Measurements from ENCODE around the gene NIT1.

Gene NIT1

DNA sequence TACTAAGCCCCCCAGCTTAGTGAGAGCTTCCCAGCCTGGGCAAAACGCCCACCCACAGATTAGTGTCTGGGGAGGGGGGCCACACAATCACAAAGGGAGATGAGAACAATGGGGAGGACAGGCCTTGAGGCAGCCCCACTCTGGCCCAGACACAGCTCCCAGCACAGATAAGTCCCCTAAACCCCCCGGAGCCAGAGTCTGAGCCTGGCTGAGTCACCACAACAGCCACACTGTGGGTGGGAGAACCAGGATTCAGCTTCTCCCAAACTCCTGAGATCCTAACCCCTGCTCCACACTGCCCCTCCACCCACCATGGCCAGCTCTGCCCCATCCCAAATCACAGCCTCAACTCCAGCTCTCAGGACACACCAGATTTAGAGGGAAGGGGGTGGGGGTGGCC lies 32.7 kb upstream of the NIT1 start:
- no peak for FAIRE-seq

DNA sequence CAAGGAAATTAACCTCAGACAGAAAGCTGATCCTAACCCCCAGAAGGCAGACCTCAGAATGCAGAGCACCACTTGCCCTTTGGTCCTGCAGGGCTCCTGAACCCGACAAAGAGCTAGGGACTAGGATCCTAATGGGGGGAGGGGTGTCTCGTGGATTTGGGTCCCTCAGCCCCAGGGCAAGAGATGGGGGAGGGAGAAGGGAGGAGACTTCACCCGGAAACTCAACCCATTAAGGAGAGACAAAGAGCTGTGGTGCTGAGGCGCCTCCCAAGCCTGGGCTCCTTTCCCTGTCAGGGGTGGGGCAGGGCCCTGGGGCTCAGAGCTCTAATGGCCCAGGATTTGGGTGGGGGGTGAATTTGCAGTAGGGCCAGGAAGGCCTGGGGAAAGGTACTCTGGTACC lies 31.4 kb upstream of the NIT1 start:
- FAIRE-seq: no peak

DNA sequence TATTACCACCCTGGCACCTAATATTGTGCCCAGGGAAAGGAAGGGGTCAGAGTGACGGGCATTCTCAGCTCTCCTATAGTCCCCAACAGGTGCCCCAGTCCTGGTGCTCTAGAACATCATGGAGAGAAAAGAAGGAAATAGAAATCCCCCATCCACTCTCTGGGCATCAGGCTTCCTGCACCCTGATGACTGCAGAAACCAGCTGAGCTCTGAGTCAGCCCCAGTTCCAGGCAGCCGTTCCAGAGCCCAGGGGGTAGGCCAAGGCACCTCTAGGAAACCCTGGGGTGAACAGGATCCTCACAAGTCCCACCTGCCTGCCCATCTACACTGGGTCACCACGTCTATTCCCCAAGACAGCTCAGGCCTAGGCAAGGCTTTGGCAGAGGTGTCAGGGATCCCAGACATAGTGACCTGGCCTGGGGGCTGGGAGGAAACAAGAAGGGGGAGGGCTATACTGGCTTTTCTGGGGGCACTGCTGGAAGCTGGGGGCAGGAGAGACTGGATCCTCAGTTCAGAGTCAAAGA lies 29.3 kb upstream of the NIT1 start:
- no peak for FAIRE-seq

DNA sequence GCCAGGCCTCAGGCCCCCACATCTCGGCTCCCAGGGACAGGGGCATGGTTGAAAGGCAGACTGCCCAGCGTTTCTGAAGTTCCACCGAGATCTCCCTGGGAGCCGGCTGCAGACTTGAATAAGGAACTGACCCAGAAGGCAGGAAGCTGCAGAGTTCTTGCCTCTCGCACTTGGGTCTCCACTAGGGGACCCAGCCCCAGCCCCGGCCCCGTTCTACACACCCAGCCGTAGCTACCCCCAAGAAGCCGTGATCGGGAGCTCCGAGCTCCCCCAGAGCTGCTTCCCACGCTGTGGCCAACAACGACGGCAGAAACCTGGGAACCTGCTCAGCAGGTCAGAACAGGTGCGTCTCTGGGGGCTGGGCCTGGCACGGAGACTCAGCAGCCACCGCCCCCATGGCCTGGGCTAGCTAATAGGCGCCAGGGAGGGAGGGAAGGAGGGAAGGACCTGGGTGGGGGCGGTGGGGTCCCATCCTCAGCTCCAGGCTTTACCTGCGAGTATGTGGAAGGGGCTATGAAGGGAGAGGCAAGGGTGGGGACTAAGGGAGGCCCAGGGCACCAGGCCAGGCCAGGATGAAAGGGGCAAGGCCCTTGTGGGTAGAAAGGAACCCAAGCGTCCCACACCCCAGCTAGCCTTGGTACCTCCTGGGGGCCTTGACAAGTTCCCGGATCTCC lies 28.5 kb upstream of the NIT1 start, which contains the start of gene NECTIN4:
Gene NECTIN4 (minus strand): TSS at position 308 of the 674 bp plus-strand sequence. CDS start 262 bp downstream, at position 46.
- no peak for FAIRE-seq

DNA sequence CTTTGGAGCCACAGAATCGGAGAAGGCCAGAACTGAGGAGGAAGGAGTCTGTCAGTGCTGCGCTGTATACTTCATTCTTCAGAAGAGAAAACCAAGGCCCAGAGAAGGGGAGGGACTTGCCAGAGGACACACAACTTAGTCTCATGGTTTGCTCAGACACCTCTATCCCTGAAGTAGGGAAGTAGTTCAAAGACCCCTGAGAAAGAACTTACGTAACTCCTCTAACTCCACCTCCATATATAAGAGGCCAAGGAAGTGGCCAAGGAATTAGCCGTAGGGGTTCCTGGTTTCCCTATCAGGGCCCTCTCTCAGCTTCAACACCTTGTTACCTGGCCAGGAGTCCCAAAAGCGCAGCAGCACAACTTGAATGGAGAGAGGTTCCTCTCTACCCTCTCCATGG lies 28.0 kb upstream of the NIT1 start:
- no peak for FAIRE-seq

DNA sequence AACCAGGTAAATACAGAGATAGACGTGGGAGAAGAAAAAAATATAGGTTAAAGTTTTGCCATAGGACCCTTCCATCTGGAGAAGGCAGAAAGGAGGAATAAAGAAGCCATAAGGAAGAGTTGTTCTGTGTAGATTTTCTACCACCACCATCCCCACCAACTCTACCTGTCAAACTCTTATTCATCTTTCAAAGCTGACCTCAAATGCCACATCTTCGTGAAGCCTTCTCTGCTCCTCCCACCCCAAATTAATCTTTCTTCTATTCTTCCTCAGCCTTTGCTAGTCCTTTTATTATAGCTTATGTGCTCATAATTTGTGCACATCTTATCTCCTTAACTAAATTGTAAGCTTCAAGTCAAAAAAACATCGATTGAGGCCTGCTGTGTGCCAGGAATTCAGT lies 27.3 kb upstream of the NIT1 start:
- no peak for FAIRE-seq

DNA sequence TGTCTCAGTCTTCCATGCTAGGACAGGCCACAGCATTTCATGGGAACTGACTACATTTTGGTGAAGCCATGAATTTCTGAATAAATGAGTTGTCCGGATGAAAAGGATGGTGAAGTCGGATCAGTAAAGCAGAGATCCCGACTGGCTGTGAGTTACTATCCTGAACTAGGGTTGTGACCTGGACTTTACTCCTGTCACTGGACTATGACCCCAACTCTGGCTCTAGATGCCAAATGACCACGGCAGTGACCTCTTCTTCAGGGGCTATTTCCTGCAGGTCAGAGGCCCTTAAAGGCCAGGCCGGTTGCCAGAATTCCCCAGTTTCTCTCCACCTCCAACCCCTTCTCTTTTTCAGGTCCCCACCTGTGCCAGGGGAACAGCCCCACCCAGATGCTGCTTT lies 26.8 kb upstream of the NIT1 start:
- FAIRE-seq: no peak

DNA sequence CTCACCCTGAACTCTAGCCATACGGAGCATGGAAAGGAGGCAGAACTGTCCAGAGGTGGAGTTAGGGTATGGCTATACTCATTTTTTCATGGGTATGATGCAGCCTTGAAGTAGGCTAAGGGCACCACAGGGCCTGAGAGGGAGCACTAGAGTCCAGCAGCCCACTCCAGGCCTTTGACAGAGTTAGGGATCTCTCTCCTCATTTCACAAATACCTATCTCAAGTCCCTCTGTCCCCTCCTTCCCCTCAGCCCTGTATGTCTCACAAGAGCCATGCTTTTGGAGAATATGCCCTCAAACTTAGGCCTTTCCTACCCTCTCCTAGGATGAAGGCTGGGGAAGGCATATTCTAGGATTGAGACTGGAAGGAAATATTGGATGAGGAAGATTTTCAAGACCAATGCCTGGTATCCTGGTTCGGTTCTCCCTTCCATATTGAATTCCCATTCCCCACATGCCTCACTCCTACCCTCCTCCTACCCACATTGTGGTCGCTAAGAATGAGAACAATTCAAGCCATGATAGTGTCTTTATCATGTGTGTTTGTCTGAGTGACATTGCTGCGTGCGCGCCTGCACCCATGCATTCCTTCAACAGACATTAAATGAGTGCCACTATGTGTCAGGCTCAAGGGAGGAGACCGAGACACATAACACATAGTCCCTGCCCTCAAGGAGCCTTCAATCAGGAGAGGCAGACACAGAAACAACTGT lies 26.0 kb upstream of the NIT1 start:
- FAIRE-seq: no peak

DNA sequence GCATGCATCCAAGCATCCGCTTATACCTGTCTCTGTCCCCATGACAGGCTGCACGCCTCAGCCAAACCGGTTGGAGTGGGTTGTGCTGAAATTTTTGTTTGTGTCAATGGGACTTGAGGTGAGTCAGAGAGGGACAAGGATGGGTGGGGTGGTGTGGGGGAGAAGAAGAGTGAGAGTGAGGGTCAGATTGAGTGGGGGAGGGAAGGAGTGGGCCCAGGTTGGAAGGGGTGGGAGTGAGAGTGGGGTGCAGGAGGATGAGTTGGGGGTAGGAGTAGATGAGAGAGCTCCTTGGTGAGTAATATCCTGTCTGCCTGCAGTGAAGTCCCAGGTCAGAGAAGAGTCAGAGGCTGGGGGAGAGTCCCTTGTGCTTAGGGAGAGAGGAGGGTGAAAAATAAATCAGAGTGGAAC lies 25.3 kb upstream of the NIT1 start:
- FAIRE-seq: no peak

DNA sequence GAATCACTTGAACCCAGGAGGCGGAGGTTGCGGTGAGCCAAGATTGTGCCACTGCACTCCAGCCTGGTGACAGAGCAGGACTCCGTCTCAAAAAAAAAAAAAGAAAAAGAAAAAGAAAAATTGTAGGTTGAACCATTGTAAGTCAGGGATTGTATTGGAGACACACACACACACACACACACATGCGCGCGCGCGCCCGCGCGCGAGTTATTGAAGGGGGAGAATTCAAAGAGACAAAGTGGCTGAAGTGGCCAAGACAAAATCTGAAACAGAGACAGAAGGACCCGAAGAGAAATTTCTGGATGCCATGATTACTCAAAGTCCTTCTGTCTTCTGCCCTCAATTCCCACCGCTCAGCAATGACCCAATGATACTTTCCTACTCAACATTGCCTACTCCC lies 23.4 kb upstream of the NIT1 start:
- FAIRE-seq: no peak

DNA sequence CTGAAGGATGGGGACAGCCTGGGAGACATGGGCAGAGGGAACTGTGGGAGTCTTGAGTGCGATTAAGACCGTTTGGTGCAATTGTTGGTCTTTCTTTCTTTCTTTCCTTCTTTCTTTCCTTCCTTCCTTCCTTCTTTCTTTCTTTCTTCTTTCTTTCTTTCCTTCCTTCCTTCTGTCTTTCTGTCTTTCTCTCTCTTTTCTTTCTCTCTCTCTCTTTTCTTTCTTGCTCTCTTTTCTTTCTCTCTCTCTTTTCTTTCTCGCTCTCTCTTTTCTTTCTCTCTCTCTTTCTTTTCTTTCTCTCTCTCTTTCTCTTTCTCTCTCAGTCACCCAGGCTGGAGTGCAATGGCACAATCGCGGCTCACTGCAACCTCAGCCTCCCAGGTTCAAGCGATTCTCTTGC lies 22.7 kb upstream of the NIT1 start:
- no peak for FAIRE-seq

DNA sequence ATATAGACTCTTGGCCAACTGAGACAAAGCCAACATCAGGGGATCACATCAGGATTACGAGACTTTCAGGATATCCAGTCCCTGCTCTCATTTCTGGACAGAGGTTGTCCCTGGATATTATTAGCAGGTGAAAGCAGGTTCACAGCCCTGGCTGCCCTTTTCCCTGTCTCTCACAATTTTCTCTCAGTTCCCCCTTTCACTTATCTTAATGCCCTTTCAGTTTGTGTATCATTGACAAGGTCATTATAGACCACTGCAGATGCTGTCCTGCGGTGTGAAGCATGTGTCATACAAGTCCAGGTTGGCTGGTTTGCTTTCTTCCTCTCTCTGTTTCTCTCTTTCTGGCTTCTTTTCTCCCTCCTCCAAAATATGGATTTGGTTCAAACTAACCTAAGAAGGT lies 21.9 kb upstream of the NIT1 start:
- FAIRE-seq: no peak

DNA sequence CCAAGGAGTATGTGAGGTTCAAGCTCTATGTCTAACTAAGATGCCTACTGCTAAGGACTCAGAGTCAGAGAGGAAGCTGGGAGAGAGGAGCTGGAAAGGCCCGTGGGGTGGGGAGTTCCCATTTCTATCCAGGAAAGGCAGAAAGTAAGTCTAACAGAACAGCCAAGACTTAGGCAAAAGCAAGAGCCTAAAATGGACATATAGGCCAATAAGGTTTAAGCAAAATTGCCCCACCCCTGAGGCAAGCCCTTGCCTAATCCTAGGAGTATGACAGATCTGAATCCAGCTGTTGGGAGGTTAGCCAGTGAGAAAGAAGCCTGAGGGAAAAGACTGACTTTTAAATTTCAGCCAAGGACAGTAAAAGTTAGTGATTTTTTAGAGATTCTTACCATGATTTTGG lies 21.4 kb upstream of the NIT1 start:
- no peak for FAIRE-seq

DNA sequence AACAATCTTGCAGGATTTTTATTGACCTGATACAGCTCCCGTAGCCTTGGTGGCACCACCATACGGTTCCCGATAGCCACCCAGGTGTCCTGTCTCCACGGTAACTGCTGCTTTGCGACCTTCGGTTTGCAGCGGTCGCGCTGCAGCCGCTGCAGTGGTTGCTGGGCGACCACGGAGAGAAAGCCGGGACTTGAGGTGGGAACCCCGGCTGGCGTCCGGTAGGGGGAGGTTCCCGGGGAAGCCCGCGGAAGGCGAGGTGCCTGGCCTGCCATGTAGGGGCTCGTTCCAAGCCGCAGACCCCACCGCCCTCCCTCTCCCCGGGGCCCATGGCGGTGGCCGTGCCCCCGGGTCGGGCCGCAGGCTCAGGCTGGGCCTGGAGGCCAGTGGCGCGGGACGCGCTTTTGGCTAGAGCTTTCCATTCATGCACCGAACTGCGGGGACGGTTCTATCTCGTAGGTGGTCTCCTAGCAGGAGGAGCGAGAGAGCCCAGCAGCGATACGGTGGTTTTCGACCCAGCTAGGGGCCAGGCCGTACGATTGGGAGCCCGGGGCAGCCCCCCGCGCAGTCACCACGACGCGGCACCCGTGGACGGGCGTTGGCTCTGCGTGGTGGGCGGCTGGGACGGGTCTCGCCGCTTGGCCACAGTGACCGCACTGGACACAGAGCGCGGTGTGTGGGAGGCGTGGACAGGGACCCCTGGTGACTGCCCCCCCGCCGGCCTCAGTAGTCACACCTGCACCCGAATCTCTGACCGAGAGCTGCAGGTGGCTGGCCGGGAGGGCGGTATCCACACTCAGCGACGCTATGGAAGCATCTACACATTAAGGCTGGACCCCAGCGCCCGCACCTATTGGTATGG lies 19.5 kb upstream of the NIT1 start, which contains the start of gene KLHDC9:
Gene KLHDC9 (plus strand): TSS at position 152 of the 859 bp plus-strand sequence. CDS start 175 bp downstream, at position 327.
- FAIRE-seq: peak; percentile 86

DNA sequence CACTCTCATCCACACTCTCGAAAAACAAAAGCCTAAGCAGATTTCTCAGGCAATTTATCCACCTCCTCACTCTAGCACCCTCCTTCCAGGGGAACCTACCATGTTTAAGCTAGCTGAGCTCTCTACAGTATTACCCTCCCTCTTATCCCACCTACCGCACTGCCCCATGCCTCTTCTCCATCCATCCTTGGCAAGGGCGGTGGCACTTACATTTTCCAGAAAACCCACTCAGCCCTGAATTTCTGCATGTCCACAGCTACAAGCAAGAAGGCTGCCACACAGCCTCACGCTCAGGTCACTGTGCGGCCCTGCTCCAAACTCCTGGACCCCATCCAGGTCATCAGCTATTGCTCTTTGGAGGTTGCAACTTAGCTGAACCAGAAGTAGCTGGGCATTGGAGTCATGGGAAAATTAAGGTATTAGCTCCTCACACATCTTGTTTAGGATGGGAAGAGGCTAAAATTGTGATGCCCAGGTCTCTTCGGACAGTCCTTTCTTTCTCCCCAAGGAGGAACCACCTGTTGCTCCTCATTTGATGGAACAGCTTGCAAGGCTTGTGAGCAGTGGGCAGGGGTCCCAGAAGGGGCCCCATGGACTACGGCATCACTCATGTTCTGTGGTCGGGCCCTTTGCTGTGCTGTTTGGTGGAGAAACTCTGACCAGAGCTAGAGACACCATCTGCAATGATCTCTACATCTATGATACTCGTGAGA lies 18.7 kb upstream of the NIT1 start:
- no peak for FAIRE-seq

DNA sequence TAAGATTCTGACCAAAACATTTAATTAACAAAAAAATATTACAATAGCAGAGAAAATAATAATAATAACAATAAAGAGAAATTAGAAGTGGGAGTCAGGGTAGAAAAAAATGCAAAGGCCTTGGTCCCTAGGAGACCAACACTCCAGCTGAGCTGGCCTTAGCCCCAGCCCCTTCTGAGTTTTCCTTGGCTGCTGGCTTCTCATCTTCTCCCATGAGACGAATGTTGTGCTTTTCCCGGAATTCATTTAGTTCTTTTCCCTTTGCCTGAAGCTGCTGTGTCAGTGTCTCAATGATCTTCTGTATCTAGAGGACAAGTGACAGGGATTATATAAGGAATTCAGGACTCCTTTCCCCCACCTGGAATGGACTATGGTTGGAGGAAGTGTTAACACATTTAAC lies 17.3 kb upstream of the NIT1 start:
- no peak for FAIRE-seq

DNA sequence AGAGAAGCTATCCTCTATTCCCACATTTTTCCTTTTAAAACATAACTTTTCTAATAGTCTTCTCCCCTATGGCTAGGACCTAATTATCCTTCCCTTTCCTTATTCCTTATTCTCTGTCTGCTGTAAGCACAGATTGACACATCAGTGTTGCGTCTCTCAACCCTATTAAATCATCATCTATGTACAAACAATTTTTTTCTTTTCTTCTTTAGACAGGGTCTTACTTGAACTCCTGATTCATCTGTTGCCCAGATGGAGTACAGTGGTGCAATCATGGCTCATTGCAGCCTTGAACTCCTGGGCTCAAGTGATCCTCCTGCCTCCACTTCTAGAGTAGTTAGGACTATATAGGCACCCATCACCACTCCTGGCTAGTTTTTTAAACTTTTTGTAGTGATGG lies 11.5 kb upstream of the NIT1 start:
- FAIRE-seq: no peak

DNA sequence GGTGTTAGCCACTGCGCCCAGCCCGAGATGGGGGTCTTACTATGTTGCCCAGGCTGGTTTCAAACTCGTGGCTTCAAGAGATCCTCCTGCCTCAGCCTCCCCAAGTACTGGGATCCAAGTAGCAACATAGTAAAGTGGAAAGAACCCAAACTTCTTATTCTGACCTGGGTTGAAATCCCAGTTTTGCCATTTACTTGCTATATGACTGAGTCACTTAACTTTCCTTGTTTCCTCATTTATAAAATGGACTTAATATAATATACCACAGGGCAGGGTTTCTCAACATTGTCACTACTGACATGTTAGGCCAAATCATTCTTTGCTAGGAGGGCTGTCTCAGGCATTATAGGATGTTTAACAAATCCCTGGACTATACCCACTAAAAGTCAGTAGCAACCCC lies 6.8 kb upstream of the NIT1 start:
- FAIRE-seq: no peak

DNA sequence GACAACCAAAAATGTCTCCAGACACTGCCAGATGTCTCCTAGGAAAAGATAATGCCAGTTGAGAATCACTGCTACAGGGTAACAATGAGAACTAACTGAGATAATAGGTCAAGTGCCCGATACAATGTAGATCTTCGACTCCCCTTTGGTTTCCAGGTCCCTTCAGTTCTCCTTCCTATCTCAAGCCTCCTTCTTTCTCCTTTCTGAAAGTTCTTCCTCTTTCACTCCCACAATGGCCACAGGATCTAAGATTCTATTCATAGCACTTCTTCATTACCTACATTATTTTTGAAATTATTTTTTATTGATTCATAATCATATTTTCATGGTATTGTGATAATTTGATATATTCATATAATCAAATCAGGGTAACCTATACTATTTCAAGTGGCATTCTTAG lies 6.4 kb upstream of the NIT1 start:
- no peak for FAIRE-seq

DNA sequence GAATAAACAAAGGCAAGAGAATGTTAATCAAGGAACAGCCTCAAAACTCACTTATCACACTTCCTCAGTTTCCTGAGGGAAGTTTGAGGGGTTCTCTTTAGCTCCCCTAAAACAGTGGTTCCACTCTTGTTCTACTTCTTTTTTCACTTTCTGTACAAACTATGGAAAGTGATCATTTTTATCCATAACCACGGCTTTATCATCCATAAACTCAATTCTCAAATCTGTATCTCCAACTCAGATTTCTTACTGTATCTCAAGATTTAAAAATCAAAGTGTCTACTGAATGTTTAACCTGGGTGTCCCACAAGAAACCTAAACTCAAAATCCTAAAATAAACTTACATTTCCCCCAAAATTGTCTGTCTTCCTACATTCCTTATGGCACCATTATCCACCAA lies 4.0 kb upstream of the NIT1 start:
- FAIRE-seq: no peak

DNA sequence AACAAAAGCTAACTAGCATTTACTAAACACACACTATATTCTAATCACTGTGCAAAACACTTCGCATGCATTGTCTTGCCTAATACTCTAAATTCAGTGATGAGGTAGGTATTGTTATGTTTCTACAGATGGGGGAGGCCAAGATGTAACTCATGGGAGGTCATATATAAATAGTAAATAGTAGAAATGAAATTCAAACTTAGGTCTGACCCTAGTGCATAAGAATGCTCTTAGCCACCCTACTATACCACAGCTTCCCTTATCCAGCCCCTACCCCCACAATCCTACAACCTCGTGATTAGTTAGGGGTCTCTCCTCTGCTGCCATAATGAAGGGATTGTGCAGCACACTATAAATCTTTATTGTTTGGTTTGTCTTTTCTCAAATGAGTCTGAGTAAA lies 3.3 kb upstream of the NIT1 start:
- no peak for FAIRE-seq

DNA sequence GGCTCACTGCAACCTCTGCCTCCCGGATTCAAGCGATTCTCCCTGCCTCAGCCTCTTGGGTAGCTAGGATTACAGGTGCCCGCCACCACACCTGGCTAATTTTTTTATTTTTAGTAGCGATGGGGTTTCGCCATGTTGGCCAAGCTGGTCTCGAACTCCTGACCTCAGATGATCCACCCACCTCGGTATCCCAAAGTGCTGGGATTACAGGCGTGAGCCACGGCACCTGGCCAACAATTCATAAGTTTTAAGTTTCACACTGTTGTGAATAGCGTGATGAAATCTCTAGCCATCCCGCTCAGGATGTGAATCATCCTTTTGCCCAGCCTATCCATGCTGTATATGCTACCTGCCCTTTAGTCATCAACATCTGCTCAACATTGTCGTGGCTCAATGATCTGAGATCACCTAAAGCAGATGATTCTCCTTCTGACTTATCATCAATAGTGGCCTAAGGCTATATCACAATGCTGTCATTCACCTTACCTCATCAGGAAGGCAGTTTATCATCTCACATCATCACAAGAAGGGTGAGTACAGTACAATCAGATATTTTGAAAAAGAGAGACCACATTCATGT lies 2.7 kb upstream of the NIT1 start:
- no peak for FAIRE-seq
